Fibroblast of villous mesenchyme (primary cell): ENCODE measurements around the gene LRRK1. TPM values are rescaled to one million over a fixed set of nuclear protein-coding genes. Genes with fewer than 3 reads are reported as not detected.

ENCODE experiments used
- DNase-seq: peaks from one replicate; pipeline ENCODE4 v3.0.0-alpha.2; 2010; ENCODE audit warnings: low read depth
- H3K4me3 ChIP-seq: 2 replicates; pipeline ENCODE4 v1.5.1; 2011; ENCODE audit warnings: low read depth, mild to moderate bottlenecking, low read length
- total RNA-seq: library from RNA; depleted of rRNA; stranded (reverse); fragments of >200 nt; gene quantifications from 2 replicates; pipeline ENCODE4 v1.2.3, GENCODE V29; 2012
- TF ChIP-seq, protein P1 (sequence below): IDR thresholded peaks from 2 replicates; pipeline ENCODE4 v1.5.1; 2012; ENCODE audit warnings: low read depth, mild to moderate bottlenecking, low read length; ENCODE audit not compliant: insufficient read depth

LRRK1 gene
- total RNA-seq, 1 donor: 10.8 TPM

- TF ChIP-seq, protein P1, sequence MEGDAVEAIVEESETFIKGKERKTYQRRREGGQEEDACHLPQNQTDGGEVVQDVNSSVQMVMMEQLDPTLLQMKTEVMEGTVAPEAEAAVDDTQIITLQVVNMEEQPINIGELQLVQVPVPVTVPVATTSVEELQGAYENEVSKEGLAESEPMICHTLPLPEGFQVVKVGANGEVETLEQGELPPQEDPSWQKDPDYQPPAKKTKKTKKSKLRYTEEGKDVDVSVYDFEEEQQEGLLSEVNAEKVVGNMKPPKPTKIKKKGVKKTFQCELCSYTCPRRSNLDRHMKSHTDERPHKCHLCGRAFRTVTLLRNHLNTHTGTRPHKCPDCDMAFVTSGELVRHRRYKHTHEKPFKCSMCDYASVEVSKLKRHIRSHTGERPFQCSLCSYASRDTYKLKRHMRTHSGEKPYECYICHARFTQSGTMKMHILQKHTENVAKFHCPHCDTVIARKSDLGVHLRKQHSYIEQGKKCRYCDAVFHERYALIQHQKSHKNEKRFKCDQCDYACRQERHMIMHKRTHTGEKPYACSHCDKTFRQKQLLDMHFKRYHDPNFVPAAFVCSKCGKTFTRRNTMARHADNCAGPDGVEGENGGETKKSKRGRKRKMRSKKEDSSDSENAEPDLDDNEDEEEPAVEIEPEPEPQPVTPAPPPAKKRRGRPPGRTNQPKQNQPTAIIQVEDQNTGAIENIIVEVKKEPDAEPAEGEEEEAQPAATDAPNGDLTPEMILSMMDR: no peak
- no peak for DNase-seq
Observed at GRCh38 chr15:101114610-101115009, 195.5 kb downstream of the LRRK1 start.

DNA sequence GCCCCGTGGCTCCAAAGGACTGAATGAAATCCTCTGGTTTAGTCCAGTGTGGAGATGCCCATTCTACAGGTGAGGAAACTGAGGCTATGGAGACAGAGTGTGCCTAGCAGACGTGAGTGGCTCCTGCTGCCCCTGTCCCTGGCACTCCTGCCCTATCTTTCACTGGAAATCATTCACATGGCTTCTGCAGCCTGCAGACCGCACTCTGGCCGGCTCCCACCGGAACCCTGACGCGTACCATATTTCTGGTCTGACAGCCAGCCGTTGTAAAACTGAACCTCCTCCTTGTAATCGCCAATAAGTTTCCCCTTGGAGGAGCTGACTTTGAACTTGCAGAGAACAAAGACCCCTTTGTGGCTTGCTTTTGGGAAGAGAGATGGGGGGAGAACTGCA lies 196.2 kb downstream of the LRRK1 start:
- no peak overlapping the region for H3K4me3 ChIP-seq
- TF ChIP-seq, protein P1: no peak
- peak; percentile 49 for DNase-seq

More at GRCh38 chr15:101114610-101115009, 195.5 kb downstream of the LRRK1 start:
- no peak overlapping the region for H3K4me3 ChIP-seq

GRCh38 chr15:101115786-101116680 lies 196.9 kb downstream of the LRRK1 start:
- peak; percentile 88 for DNase-seq
- no peak overlapping the region for H3K4me3 ChIP-seq

DNA sequence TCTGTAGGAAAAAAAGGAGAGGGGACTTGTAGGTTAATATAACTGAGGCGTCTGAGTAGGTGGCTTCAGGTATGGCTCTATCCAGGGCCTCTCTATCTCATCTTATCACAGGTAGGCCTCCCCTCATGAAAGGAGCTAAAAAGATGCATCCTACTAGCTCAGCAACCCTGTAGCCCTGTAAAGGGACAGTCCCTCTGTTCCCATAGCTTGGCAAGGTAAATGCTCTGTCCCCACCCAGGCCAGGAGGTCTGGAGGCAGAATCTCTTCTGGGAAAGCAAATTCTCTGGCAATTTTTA lies 197.5 kb downstream of the LRRK1 start:
- no peak overlapping the region for H3K4me3 ChIP-seq
- DNase-seq: no peak
- TF ChIP-seq, protein P1: no peak

More at GRCh38 chr15:101115786-101116680, 196.9 kb downstream of the LRRK1 start:
- TF ChIP-seq, protein P1: no peak

GRCh38 chr15:101118116-101118515 lies 199.0 kb downstream of the LRRK1 start:
- DNase-seq: no peak
- TF ChIP-seq, protein P1: no peak
- no peak overlapping the region for H3K4me3 ChIP-seq

DNA sequence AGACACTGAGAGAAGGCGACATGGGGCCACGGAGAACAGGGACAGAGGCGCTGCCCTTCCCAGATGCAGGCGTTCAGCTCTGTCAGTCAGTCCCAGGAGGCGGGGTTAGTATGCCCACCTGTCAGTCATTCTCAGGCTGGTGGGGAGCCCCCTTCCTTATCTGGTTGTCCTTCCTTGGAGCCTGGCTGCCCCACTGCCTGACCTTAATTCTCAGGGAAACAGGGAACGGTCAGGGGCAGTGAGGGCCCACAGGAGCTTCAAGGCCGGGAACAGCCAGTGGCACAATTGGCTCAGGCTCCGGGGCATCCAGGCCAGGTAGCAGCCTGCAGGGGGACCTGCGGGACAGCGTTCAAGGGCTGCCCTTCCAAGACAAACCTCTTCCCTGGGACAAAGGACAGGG lies 199.5 kb downstream of the LRRK1 start:
- H3K4me3 ChIP-seq: no peak overlapping the region
- no peak for DNase-seq
- TF ChIP-seq, protein P1: no peak
